SU-DHL-6 (cell line): ENCODE results near the gene C20orf96.

Source experiments
- H2AFZ ChIP-seq: fragments of 200-600 bp; sonication (generic); 2 replicates; pipeline ENCODE4 v1.6.1; 2014; ENCODE audit warnings: low read depth, mild to moderate bottlenecking, moderate library complexity, mixed read lengths, antibody characterized with exemption, low read length; ENCODE audit not compliant: severe bottlenecking
- H3F3A ChIP-seq: fragments of 200-600 bp; shearing (Covaris generic); 2 replicates; pipeline ENCODE4 v1.6.0; 2016; ENCODE audit warnings: antibody characterized with exemption, mild to moderate bottlenecking; ENCODE audit not compliant: insufficient read depth
- H3K27ac ChIP-seq: fragments of 200-600 bp; sonication (generic); 2 replicates; pipeline ENCODE4 v1.5.1; 2016; ENCODE audit warnings: low read depth, mild to moderate bottlenecking, low read length, moderate library complexity, mixed read lengths
- H3K27me3 ChIP-seq: fragments of 200-600 bp; sonication (generic), shearing (Covaris generic); 2 replicates; pipeline ENCODE4 v1.6.0; 2014; ENCODE audit warnings: mild to moderate bottlenecking, low read length
- H3K36me3 ChIP-seq: fragments of 200-600 bp; sonication (generic); 2 replicates; pipeline ENCODE4 v1.6.1; 2014; ENCODE audit warnings: mild to moderate bottlenecking, low read length, mixed read lengths
- H3K4me2 ChIP-seq: fragments of 300-600, 200-600 bp; shearing (Covaris generic), sonication (generic); 2 replicates; pipeline ENCODE4 v1.6.0; 2014; ENCODE audit warnings: low read length, low read depth, mild to moderate bottlenecking; ENCODE audit not compliant: poor library complexity, severe bottlenecking
- H3K4me3 ChIP-seq: fragments of 200-600 bp; sonication (generic); 2 replicates; pipeline ENCODE4 v1.5.1; 2014; ENCODE audit warnings: antibody characterized with exemption, low read length, mild to moderate bottlenecking, mixed read lengths; ENCODE audit not compliant: insufficient read depth, poor library complexity, severe bottlenecking
- H3K79me2 ChIP-seq: fragments of 200-600 bp; sonication (generic); 2 replicates; pipeline ENCODE4 v1.6.1; 2014; ENCODE audit warnings: mild to moderate bottlenecking, low read length, moderate library complexity; ENCODE audit not compliant: insufficient read depth
- H3K9ac ChIP-seq: fragments of 200-600 bp; sonication (generic); 2 replicates; pipeline ENCODE4 v1.7.0; 2014; ENCODE audit warnings: mild to moderate bottlenecking, low read length
- H3K9me2 ChIP-seq: fragments of 200-600 bp; sonication (generic); replicated peaks from 2 replicates; pipeline ENCODE4 v1.6.1; 2014; ENCODE audit warnings: low read length; ENCODE audit not compliant: insufficient read depth
- H3K9me3 ChIP-seq: fragments of 200-600 bp; sonication (generic); 2 replicates; pipeline ENCODE4 v1.6.1; 2014; ENCODE audit warnings: low read length, mixed read lengths; ENCODE audit not compliant: insufficient read depth
- H4K20me1 ChIP-seq: fragments of 200-600 bp; sonication (generic); 2 replicates; pipeline ENCODE4 v1.6.1; 2014; ENCODE audit warnings: low read depth, mild to moderate bottlenecking, antibody characterized with exemption, low read length, moderate library complexity, mixed read lengths
- CTCF ChIP-seq: fragments of 200-600 bp; sonication (generic); IDR thresholded peaks from one replicate; pipeline ENCODE4 v1.5.1; 2017; ENCODE audit warnings: antibody characterized with exemption, mild to moderate bottlenecking, low read length, moderate library complexity; ENCODE audit not compliant: insufficient read depth, poor library complexity, severe bottlenecking
- EZH2phosphoT487 ChIP-seq: fragments of 200-600 bp; sonication (generic), shearing (Covaris generic); conservative IDR thresholded peaks from 2 replicates; pipeline ENCODE4 v1.6.1; 2018; ENCODE audit warnings: mild to moderate bottlenecking, antibody characterized with exemption, low read length, moderate library complexity, mixed read lengths

Gene C20orf96

GRCh38 chr20:309841-310644, 19.5 kb upstream of the C20orf96 start:
- H3F3A ChIP-seq: no peaks in the 10 kb centered on the region
- H3K36me3 ChIP-seq: no peaks in the 10 kb centered on the region
- H3K27me3 ChIP-seq: no peaks in the 10 kb centered on the region
- peak overlapping the region; percentile 32 for H3K4me2 ChIP-seq
- H4K20me1 ChIP-seq: no peaks in the 10 kb centered on the region
- H2AFZ ChIP-seq: no peak overlapping the region
- H3K9ac ChIP-seq: no peak overlapping the region
- H3K9me3 ChIP-seq: no peaks in the 10 kb centered on the region
- H3K9me2 ChIP-seq: no peaks in the 10 kb centered on the region
- no peak overlapping the region for H3K27ac ChIP-seq
- TF ChIP-seq CTCF (no peak), EZH2phosphoT487 (no peak)
- H3K4me3 ChIP-seq: no peak overlapping the region
- no peaks in the 10 kb centered on the region for H3K79me2 ChIP-seq

GRCh38 chr20:309306-309840, 18.8 kb upstream of the C20orf96 start:
- Histone ChIP-seq H4K20me1 (no peaks in the 10 kb centered on the region), H3K27ac (no peak overlapping the region), H3K4me3 (no peak overlapping the region), H3K9me2 (no peaks in the 10 kb centered on the region), H3K9me3 (no peaks in the 10 kb centered on the region), H3K4me2 (no peak overlapping the region), H2AFZ (no peak overlapping the region), H3F3A (no peaks in the 10 kb centered on the region), H3K36me3 (no peaks in the 10 kb centered on the region), H3K27me3 (no peaks in the 10 kb centered on the region), H3K79me2 (no peaks in the 10 kb centered on the region), H3K9ac (no peak overlapping the region)
- TF ChIP-seq EZH2phosphoT487 (no peak), CTCF (no peak)

DNA sequence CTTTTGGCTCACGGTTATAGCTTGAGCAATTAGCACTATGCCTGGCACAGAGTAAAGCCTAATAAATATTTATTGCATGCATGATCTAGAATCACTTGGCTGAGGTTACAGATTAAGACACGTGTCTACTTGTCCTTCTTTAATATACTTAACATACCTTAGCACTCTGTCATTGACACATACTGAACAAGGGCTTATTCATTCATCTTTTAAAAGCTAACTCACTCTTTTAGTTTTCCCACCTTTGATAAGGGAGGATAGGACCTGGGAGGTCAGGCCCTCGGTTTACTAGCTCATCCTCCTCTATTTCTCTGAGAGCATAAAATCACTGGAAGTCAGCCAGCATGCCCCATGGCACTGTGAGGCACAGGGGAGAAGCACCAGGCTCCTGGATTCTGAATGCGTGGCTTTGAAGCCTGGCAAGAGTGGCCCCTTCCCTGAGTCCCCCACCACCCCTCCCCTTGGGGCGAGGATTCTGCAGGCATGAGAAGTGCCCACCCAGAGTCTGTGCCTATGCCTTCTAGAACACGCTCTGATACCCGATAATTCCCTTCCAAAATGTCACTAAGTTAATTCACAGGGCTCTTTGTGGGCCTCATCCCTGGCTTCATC, 18.0 kb upstream of the C20orf96 start:
- Histone ChIP-seq H2AFZ (no peak overlapping the region), H3K9ac (no peak overlapping the region), H3K9me3 (no peaks in the 10 kb centered on the region), H3K4me2 (no peak overlapping the region), H3K4me3 (no peak overlapping the region), H3K79me2 (no peaks in the 10 kb centered on the region), H3K27ac (no peak overlapping the region), H4K20me1 (no peaks in the 10 kb centered on the region), H3K27me3 (no peaks in the 10 kb centered on the region), H3F3A (no peaks in the 10 kb centered on the region), H3K36me3 (no peaks in the 10 kb centered on the region), H3K9me2 (no peaks in the 10 kb centered on the region)
- TF ChIP-seq EZH2phosphoT487 (no peak), CTCF (no peak)
